ENCODE measurements around the gene SPRR4. TPM values are rescaled to one million over a fixed set of nuclear protein-coding genes. Genes with fewer than 3 reads are reported as not detected.
A peak's percentile ranks its signal among the peaks of the same experiment; 100 is the strongest.

The SPRR4 gene, protein sequence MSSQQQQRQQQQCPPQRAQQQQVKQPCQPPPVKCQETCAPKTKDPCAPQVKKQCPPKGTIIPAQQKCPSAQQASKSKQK
- polyA plus RNA-seq (2012; ENCODE audit: missing spikeins): not detected

- DNase-seq (ENCODE audit: insufficient read length): no peak
- no peak for TF ChIP-seq POLR2AphosphoS5 (IDR thresholded peaks at IDR 0.05; ENCODE audit: low read depth, low read length)
- no peak for TF ChIP-seq POLR2A (IDR thresholded peaks at IDR 0.05; ENCODE audit: low read depth, low read length)
- no peak for TF ChIP-seq TAF1 (IDR thresholded peaks at IDR 0.05; ENCODE audit: borderline replicate concordance, low read depth, low read length)
- FAIRE-seq: no peak
Observed at GRCh38 chr1:152970495-152970894, at the start of gene SPRR4. Gene SPRR4, plus strand, starts transcription at chr1:152970648. Its CDS starts 1,243 bp downstream, at chr1:152971891.

DNA sequence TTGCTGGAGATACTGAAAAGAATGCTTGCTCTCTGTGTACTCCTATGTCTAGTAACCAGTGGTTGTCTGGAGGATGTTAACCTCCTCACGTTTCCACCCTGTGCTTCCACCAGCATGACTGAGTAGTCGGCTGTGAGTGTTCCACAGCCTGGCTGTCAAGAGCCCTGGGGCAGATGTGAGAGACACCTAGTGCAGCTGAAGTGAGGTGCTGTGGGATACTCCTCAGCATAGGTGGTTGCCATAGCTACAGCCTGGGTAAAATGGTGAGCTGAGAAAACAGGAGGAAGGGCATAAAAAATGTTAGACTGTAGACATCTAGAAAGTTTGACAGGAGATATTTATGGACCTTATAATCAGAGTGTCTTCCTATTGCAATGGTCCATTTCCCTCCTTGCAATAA is 46.3 kb upstream of the SPRR4 start:
- FAIRE-seq: peak; percentile 60
- no peak for TF ChIP-seq POLR2A (IDR thresholded peaks at IDR 0.05; ENCODE audit: low read depth, low read length)
- no peak for DNase-seq (ENCODE audit: insufficient read length)

GRCh38 chr1:152926091-152926490 is 44.4 kb upstream of the SPRR4 start:
- DNase-seq (ENCODE audit: insufficient read length) (no peak), FAIRE-seq (peak; percentile 90)
- TF ChIP-seq POLR2A (IDR thresholded peaks at IDR 0.05; ENCODE audit: low read depth, low read length) (no peak), POLR2AphosphoS5 (IDR thresholded peaks at IDR 0.05; ENCODE audit: low read depth, low read length) (no peak), TAF1 (IDR thresholded peaks at IDR 0.05; ENCODE audit: borderline replicate concordance, low read depth, low read length) (no peak)

GRCh38 chr1:152928671-152929070 is 41.8 kb upstream of the SPRR4 start:
- TF ChIP-seq TAF1 (IDR thresholded peaks at IDR 0.05; ENCODE audit: borderline replicate concordance, low read depth, low read length) (no peak), POLR2AphosphoS5 (IDR thresholded peaks at IDR 0.05; ENCODE audit: low read depth, low read length) (no peak), POLR2A (IDR thresholded peaks at IDR 0.05; ENCODE audit: low read depth, low read length) (no peak)
- FAIRE-seq (no peak), DNase-seq (ENCODE audit: insufficient read length) (no peak)

DNA sequence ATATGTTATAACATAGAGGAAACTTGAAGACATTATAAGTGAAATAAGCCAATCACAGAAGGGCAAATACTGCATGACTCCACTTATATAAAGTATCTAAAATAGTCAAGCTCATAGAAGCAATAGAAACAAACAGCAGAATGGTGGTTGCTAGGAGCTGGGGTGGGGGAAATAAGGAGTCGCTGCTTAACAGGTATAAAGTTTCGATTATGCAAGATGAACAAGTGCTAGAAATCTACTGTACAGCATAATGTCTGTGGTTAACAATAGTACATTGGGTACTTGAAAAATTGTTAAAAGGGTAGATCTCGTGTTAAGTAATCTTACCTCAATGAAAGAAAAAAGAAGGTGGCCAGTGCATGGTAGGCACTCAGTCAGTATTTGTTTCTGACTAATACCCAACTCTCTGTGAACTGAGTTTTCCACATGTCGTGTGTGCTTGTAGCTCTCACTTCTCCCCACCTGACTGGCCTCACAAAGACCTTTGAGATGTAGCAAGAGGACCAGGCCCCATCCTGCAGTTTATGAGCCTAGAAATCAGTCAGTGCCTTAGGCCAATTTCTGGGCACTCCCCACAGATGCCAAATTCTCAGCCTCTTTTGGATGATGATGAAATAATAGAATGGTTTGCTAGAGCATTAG is 38.2 kb upstream of the SPRR4 start:
- DNase-seq (ENCODE audit: insufficient read length) (no peak), FAIRE-seq (no peak)
- no peak for TF ChIP-seq POLR2A (IDR thresholded peaks at IDR 0.05; ENCODE audit: low read depth, low read length)
- TF ChIP-seq TAF1 (IDR thresholded peaks at IDR 0.05; ENCODE audit: borderline replicate concordance, low read depth, low read length): no peak
- TF ChIP-seq POLR2AphosphoS5 (IDR thresholded peaks at IDR 0.05; ENCODE audit: low read depth, low read length): no peak

DNA sequence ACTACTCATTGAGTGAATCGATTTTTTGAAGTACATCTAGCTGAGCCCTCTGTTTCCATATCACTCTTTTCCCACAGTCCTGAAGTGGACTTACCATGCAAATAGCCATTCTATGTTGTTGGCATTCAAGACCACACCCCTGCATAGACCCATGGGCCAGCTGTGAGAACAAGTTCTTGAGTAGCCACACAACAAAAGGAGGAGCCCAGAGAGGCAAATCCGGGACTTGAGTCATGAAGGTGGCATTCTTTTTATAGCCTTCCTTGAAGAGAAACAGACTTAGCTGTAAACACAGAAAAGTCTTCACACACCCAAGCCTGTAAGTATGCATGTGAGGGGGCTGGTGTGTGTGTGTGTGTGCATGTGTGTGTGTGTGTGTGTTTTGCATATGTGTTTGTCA is 37.3 kb upstream of the SPRR4 start:
- TF ChIP-seq POLR2AphosphoS5 (IDR thresholded peaks at IDR 0.05; ENCODE audit: low read depth, low read length) (no peak), POLR2A (IDR thresholded peaks at IDR 0.05; ENCODE audit: low read depth, low read length) (no peak)
- no peak for DNase-seq (ENCODE audit: insufficient read length)
- no peak for FAIRE-seq

DNA sequence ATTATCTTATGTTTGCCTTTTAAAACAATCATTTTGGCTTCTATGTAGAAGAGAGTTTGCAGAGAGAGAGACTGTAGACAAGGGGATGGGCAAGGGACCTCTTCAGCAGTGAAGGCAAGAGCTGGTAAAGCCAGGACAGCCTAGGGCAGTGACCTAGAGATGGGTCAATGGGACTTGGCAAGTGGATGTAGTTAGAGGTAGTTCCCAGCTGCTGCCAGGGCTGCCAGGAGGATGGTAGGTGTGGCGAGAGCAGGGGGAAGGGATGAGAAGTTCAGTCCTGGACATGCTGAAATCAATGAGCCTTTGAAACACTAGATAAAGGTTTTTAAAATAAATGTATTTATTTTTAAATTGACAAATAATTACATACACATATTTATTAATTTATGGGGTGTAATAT is 29.8 kb upstream of the SPRR4 start:
- TF ChIP-seq TAF1 (IDR thresholded peaks at IDR 0.05; ENCODE audit: borderline replicate concordance, low read depth, low read length) (no peak), POLR2AphosphoS5 (IDR thresholded peaks at IDR 0.05; ENCODE audit: low read depth, low read length) (no peak), POLR2A (IDR thresholded peaks at IDR 0.05; ENCODE audit: low read depth, low read length) (no peak)
- FAIRE-seq (no peak), DNase-seq (ENCODE audit: insufficient read length) (no peak)

GRCh38 chr1:152941037-152941711 is 29.3 kb upstream of the SPRR4 start:
- FAIRE-seq (no peak), DNase-seq (ENCODE audit: insufficient read length) (no peak)
- TF ChIP-seq TAF1 (IDR thresholded peaks at IDR 0.05; ENCODE audit: borderline replicate concordance, low read depth, low read length): no peak
- TF ChIP-seq POLR2AphosphoS5 (IDR thresholded peaks at IDR 0.05; ENCODE audit: low read depth, low read length): no peak
- no peak for TF ChIP-seq POLR2A (IDR thresholded peaks at IDR 0.05; ENCODE audit: low read depth, low read length)

DNA sequence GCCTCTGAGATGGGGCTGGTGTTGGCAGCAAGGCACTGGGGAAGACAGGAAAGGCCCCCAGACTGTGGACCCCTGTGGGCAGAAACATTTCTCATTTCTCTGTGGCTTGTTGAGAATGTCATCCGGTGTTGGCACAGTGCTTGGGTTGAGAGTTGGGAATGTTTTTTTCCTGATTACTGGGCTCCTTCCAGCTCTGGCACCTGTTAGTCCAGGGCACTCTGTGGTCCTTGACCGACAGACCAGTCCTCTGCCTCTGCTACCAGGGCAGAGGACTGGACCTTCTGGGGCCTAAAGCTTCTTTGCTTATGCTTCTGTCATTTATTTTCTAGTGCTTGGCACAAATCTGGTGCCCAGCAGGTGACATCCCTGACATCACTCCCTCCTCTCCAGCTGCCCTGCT is 28.3 kb upstream of the SPRR4 start:
- no peak for DNase-seq (ENCODE audit: insufficient read length)
- no peak for FAIRE-seq
- TF ChIP-seq POLR2AphosphoS5 (IDR thresholded peaks at IDR 0.05; ENCODE audit: low read depth, low read length): no peak
- TF ChIP-seq POLR2A (IDR thresholded peaks at IDR 0.05; ENCODE audit: low read depth, low read length): no peak
- no peak for TF ChIP-seq TAF1 (IDR thresholded peaks at IDR 0.05; ENCODE audit: borderline replicate concordance, low read depth, low read length)

DNA sequence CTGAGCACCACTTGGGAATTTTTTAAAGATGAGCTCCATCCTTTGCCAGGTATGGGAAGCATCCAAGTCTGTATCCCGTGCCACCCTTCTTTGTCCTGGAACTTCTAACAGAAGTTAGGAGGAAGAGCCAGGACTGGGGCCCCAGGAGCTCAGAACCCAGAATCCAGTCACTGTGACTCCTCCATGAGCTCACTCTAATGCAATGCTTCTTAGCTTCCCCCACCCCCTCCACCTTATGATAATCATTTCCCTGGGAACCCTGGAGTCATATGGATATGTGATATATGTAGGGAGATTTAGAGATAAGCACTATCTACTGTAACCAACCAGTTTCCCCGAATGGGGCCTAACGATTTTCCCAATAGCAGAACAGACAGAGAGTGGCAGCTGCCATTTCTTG is 24.2 kb upstream of the SPRR4 start:
- TF ChIP-seq POLR2AphosphoS5 (IDR thresholded peaks at IDR 0.05; ENCODE audit: low read depth, low read length): no peak
- TF ChIP-seq POLR2A (IDR thresholded peaks at IDR 0.05; ENCODE audit: low read depth, low read length): no peak
- TF ChIP-seq TAF1 (IDR thresholded peaks at IDR 0.05; ENCODE audit: borderline replicate concordance, low read depth, low read length): no peak
- no peak for FAIRE-seq
- no peak for DNase-seq (ENCODE audit: insufficient read length)

DNA sequence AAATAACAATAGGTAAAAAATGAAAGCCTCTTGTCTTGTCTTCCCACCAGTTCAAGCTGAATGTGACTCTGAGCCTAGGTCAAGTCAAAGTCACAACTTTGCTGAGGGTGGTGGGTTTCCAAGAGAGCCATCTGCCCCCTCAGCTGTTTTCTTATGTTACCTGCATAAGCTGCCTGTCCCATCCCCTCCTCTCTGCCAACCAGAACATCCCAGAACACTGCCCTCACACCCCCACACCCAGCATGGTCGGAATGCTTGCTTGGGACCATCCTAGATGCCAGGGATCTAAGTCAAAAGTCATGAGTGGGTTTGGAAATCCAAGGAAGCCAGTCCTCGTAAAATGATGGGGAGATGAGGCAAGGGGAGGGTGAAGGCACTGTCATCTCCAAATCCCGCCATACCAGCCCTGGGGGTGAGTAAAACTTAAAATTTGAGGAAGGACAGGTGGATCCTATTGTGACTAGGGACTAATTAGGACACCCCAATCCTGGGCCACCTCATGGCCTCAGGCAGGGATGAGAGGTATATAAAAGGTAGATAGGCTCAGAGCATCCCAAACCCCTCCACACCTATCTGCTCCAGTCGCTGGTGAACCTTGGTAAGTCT is 23.7 kb upstream of the SPRR4 start, which contains the start of gene SPRR5:
Gene SPRR5 (plus strand): TSS at position 556 of the 606 bp plus-strand sequence. CDS start 1,349 bp downstream, outside the sequence.
- TF ChIP-seq POLR2A (IDR thresholded peaks at IDR 0.05; ENCODE audit: low read depth, low read length) (no peak), POLR2AphosphoS5 (IDR thresholded peaks at IDR 0.05; ENCODE audit: low read depth, low read length) (no peak), TAF1 (IDR thresholded peaks at IDR 0.05; ENCODE audit: borderline replicate concordance, low read depth, low read length) (no peak)
- DNase-seq (ENCODE audit: insufficient read length) (no peak), FAIRE-seq (no peak)

- DNase-seq (ENCODE audit: insufficient read length) (no peak), FAIRE-seq (no peak)
- no peak for TF ChIP-seq TAF1 (IDR thresholded peaks at IDR 0.05; ENCODE audit: borderline replicate concordance, low read depth, low read length)
- no peak for TF ChIP-seq POLR2A (IDR thresholded peaks at IDR 0.05; ENCODE audit: low read depth, low read length)
- TF ChIP-seq POLR2AphosphoS5 (IDR thresholded peaks at IDR 0.05; ENCODE audit: low read depth, low read length): no peak
Observed at GRCh38 chr1:152951711-152952110, 18.7 kb upstream of the SPRR4 start.
